Tibial nerve (tissue), 4 donors: ENCODE data around the gene ACADSB. TPM values are rescaled to one million over a fixed set of nuclear protein-coding genes. Genes with fewer than 3 reads are reported as not detected.

Experiments
- DNase-seq, 2 donors: peaks; one replicate each; pipeline ENCODE4 v3.0.0-alpha.2; 2019; ENCODE audit warnings: low spot score in 2 of 2
- H3K27ac ChIP-seq, 4 donors: fragments of 200-600 bp; sonication (generic) in 3 of 4; one replicate each; pipeline ENCODE4 v1.5.1; 2017 to 2019; ENCODE audit warnings: mild to moderate bottlenecking in 1 of 4
- H3K27me3 ChIP-seq, 2 donors: fragments of 200-600 bp; sonication (generic) in 1 of 2; one replicate each; pipeline versions ENCODE4 v1.5.1 to v1.6.0; 2017 to 2019
- H3K36me3 ChIP-seq, 3 donors: fragments of 200-600 bp; sonication (generic); one replicate each; pipeline ENCODE4 v1.5.1; 2018 to 2019
- H3K4me1 ChIP-seq, 4 donors: fragments of 200-600 bp; sonication (generic) in 3 of 4; one replicate each; pipeline ENCODE4 v1.5.1; 2017 to 2019
- H3K4me3 ChIP-seq, 4 donors: fragments of 200-600 bp; sonication (generic) in 3 of 4; one replicate each; pipeline ENCODE4 v1.5.1; 2017 to 2019; ENCODE audit warnings: mild to moderate bottlenecking in 1 of 4, moderate library complexity in 1 of 4
- H3K9me3 ChIP-seq, 4 donors: fragments of 200-600 bp; sonication (generic) in 3 of 4; one replicate each; pipeline ENCODE4 v1.5.1; 2017 to 2019
- CTCF ChIP-seq, 5 experiments: fragments of 200-600 bp in 3 of 5; fragments of 450-650 bp in 2 of 5; sonication (generic) in 3 of 5; IDR thresholded peaks; one replicate each; pipeline ENCODE4 v1.5.1; 2016 to 2019; ENCODE audit warnings: antibody characterized with exemption in 5 of 5, mild to moderate bottlenecking in 3 of 5, moderate library complexity in 2 of 5
- EP300 ChIP-seq, 2 donors: sonication (generic); formaldehyde crosslinking; IDR thresholded peaks; one replicate each; pipeline ENCODE4 v1.6.1; 2017; ENCODE audit warnings: antibody characterized with exemption in 2 of 2, mild to moderate bottlenecking in 1 of 2
- POLR2A ChIP-seq, 2 donors: fragments of 450-650 bp; IDR thresholded peaks; one replicate each; pipeline ENCODE4 v1.6.1; 2017; ENCODE audit warnings: antibody characterized with exemption in 2 of 2, mild to moderate bottlenecking in 2 of 2, moderate library complexity in 2 of 2
- WGBS, 2 donors: methylation state at CpG; one replicate each; pipeline ENCODE4 v1.1.5; 2018; 5-methylcytosine and 5-hydroxymethylcytosine counted together
- total RNA-seq, 4 donors: library from RNA; depleted of rRNA; stranded (reverse); fragments of >200 nt; gene quantifications; one replicate each; pipeline ENCODE4 v1.1.0, GENCODE V29; 2016

ACADSB gene
- total RNA-seq, 4 donors from 2014 or later = 17.4 to 26.8 (median 24.7) TPM

GRCh38 chr10:123035467-123036086 is 26.8 kb downstream of the ACADSB start:
- DNase-seq = no peak
- Histone ChIP-seq H3K36me3 (peaks cover 0 to 46% (median 0%) of the 10 kb centered on the region in 3 donors), H3K9me3 (no peaks in the 10 kb centered on the region), H3K27me3 (no peaks in the 10 kb centered on the region), H3K27ac (no peak overlapping the region), H3K4me3 (no peak overlapping the region), H3K4me1 (peaks cover 0 to 4% (median 0%) of the 10 kb centered on the region in 4 donors)
- WGBS, 2 donors = 70 to 75% methylated on average over 8 of the region's 8 CpGs
- no peak for TF ChIP-seq CTCF (IDR thresholded peaks at IDR 0.05)
- TF ChIP-seq POLR2A (IDR thresholded peaks at IDR 0.05) = no peak
- no peak for TF ChIP-seq EP300 (IDR thresholded peaks at IDR 0.05)

- H3K4me1 ChIP-seq = no peaks in the 10 kb centered on the region
- H3K27me3 ChIP-seq = no peaks in the 10 kb centered on the region
- H3K27ac ChIP-seq = no peak overlapping the region
- no peaks in the 10 kb centered on the region for H3K9me3 ChIP-seq
- 60 to 61% methylated on average over 18 of the region's 18 CpGs for WGBS, 2 donors
- H3K36me3 ChIP-seq = peaks cover 0 to 54% (median 0%) of the 10 kb centered on the region in 3 donors
- no peak for TF ChIP-seq EP300 (IDR thresholded peaks at IDR 0.05)
- no peak for TF ChIP-seq POLR2A (IDR thresholded peaks at IDR 0.05)
- no peak for TF ChIP-seq CTCF (IDR thresholded peaks at IDR 0.05)
- H3K4me3 ChIP-seq = no peak overlapping the region
- no peak for DNase-seq
Measured at GRCh38 chr10:123038782-123039631, 30.2 kb downstream of the ACADSB start.

- Histone ChIP-seq H3K27ac (no peak overlapping the region), H3K36me3 (peaks cover 0 to 51% (median 0%) of the 10 kb centered on the region in 3 donors), H3K4me1 (no peaks in the 10 kb centered on the region), H3K9me3 (no peaks in the 10 kb centered on the region), H3K4me3 (no peak overlapping the region), H3K27me3 (no peaks in the 10 kb centered on the region)
- no peak for DNase-seq
- TF ChIP-seq POLR2A (IDR thresholded peaks at IDR 0.05) (no peak), EP300 (IDR thresholded peaks at IDR 0.05) (no peak), CTCF (IDR thresholded peaks at IDR 0.05) (no peak)
Measured at GRCh38 chr10:123039632-123039930, 30.8 kb downstream of the ACADSB start.

GRCh38 chr10:123042708-123043408 is 34.1 kb downstream of the ACADSB start:
- peaks cover 0 to 38% (median 7%) of the 10 kb centered on the region in 3 donors for H3K36me3 ChIP-seq
- 83 to 87% methylated on average over 12 of the region's 12 CpGs for WGBS, 2 donors

More at GRCh38 chr10:123042708-123043408, 34.1 kb downstream of the ACADSB start:
- no peaks in the 10 kb centered on the region for H3K27me3 ChIP-seq
- DNase-seq = no peak
- H3K4me1 ChIP-seq = no peaks in the 10 kb centered on the region
- H3K9me3 ChIP-seq = no peaks in the 10 kb centered on the region
- no peak for TF ChIP-seq CTCF (IDR thresholded peaks at IDR 0.05)
- TF ChIP-seq POLR2A (IDR thresholded peaks at IDR 0.05) = no peak
- TF ChIP-seq EP300 (IDR thresholded peaks at IDR 0.05) = no peak
- no peak overlapping the region for H3K4me3 ChIP-seq
- H3K27ac ChIP-seq = no peak overlapping the region
